Measurements from ENCODE around the gene ACTN2.

The ACTN2 gene

DNA sequence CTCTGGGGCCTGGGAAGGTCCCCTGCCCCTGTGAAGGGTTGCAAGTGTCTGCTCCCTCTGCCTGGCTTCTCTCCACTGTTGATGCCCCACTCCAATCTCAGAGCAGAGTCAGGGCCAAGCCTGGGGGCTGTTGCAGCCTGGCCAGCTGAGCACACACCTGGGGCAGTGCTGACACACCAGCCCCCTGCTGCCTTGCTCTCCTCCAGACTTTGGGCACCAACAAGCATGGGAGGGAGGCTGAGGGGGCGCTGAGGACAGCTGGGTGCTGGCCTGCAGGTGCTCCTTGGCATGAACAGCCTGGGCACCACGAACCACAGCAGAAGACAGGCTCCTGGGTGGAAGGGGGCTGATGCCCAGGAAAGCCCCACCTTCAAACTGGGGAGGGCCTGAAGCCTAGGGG is 99.2 kb downstream of the ACTN2 start:
- DNase-seq: no peak

DNA sequence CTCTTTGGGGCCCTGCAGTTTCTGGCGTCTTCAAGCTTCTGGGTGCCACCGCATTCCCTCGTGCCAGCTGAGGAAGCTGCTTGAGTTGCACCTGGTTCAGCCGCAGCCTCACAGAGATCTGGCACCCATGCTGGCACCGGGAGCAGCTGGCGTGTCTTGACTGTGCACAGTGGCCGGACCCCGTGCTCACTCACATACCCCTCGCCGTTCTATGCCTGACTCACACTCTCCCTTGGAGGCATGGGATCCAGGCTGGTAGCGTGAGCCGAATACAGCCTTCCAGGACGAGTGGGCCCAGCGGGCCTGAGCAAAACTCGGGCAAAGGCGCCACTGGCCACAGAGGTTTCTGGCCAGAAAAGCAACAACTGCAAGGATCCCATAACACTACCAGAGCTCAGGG is 100.2 kb downstream of the ACTN2 start:
- DNase-seq: no peak

DNA sequence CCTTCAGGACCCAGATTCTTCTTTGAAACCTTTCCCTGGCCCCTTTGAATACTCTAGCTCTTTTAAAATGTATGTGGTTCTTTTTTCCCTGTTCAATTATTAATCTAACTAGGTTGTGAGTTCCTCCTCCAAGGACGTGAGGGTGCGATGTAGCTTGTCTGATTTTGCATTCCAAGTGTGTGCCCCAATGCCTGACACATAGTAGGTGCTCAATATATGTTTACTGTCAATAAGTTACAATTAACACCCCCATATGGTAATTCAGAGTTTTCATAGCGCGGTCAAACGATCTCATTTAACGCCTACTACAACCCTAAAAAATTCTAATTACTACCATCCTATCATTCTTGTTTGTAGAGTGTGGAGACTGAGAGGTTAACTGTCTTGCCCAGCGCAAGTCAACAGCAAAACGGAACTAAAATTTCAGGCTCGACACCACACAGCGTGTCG is 108.3 kb downstream of the ACTN2 start:
- no peak for DNase-seq

DNA sequence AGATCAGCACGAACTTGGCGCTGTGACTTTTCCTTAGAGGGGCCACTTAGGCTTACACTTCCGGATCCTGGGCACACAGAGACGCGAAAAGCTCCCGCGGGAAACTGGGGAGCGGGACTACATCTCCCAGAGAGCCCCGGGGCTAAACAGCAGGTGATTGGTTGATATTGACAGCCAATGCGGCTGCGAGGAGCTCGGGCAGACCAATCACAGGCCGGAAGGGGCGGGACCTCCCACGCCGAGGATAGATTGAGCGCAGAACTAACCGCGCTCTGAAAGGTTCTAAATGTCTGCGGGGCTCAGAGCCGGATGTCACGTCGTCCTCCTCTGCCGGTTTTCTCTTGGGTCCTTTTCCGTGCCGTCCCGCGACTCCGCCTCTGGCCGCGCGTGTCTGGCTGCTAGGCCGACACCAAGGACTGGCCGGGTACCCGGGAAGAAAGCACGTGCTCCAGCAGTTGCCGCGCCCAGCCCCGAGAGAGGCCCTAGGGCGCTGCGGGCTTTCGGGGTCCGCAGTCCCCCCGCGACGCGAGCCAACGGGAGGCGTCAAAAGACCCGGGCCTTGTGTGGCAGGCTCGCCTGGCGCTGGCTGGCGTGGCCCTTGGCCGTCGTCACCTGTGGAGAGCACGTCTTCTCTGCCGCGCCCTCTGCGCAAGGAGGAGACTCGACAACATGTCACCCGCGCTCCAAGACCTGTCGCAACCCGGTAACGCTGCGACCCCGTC is 108.9 kb downstream of the ACTN2 start, which contains the start of gene MTR:
Gene MTR (plus strand): TSS at position 258 of the 722 bp plus-strand sequence. CDS start 412 bp downstream, at position 670.
- peak; percentile 98 for DNase-seq

DNA sequence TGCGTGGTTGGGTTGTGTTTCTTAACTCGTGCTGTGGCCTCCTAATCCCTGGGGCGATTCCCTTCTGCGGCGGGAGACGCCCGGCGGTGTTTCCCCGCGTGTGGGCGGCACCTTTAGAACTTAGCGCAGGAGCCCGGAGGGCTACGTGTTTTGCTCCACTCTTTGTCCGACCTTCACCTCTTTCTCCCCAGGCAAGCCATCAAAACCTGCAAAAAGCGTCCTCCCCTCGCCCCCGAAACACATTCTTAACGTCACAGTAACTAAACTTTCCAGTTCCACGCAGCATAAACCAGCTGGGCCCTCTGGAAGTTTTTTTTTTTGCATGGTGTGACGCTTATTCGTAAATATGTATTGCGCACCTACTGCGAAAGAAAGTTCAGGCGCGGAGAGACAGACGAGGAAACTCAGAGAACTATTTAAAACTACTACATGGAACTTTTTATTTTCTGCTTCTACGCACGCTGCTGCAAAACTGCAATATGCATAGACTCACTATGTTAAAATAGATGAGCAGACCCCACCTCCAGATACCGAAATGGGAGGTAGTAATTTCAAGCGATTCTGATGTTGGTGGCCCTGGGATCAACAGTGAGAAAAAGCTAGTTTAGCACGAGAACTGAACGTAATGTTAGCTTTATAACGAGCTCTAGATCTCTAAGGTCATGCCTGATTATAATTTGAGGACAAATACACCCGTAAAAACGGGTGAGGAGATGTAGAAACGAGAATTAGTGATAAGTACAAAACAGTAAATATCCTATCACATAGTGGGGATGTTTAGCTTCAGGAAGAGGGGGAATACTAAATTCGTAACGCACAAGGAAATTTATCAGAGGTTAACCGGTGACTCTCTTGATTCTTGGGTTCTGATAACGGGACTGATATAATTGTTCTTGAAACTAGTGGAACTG is 109.7 kb downstream of the ACTN2 start:
- DNase-seq: no peak

DNA sequence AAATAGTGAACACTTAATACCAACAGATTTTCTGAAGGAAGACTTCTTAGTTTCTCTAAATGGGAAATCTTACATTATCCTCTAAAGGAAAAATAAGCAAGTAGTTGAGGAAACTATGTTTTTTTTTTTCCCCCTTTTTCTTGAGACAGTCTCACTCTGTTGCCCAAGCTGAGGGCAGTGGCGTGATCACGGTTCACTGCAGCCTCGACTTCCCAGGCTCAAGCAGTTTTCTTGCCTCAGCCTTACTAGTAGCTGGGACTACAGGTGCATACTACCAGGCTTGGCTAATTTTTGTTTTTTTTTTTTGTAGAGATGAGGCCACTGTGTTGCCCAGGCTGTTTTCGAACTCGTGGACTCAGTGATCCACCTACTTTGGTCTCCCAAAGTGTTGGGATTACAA is 112.7 kb downstream of the ACTN2 start:
- DNase-seq: no peak

DNA sequence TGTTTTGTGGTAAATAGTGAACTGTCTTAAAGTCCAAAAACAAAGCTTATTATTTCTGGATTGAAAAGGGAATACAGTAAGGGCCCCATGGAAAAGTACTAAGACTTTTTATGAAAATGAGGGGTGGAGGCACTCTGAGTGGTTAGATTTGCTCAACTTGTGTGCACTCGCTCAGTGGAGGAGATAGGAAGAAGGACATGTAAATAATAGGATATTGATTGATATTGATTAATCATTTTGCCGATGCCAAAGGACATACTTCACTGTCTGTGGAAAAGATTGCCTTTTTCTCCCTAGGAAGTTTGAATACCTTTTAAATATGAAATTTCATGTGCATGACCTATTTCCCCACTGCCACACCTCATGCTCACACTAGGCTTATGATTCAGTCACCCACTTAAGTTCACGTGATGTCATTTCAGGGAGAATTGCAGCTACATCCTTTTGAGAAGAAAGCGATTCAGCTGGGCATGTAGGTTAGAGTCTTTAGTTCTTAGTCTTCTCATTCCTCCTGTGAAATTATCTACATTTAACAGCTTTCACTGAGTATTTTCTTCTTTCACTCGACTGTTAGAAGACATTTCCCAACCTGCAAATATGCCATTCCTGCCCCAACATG is 113.8 kb downstream of the ACTN2 start:
- DNase-seq: no peak

DNA sequence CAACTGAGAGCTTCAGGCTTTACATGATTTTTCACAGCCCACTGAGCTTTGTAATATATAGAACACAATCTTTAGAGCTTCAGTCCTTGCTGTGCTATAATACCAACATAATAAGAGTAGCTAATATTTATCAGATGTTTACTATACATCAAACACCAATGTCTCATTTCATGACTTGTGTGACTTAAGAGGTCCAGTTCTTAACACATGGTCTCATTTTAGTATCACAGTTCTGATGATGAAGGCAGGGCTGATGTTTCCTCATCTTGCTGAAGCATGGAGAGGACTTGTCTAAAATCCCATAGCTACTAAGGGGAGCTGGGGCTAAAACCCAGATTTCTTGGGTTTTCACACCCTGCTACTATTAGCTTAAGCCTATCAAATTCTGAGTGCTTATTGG is 114.3 kb downstream of the ACTN2 start:
- DNase-seq: no peak

DNA sequence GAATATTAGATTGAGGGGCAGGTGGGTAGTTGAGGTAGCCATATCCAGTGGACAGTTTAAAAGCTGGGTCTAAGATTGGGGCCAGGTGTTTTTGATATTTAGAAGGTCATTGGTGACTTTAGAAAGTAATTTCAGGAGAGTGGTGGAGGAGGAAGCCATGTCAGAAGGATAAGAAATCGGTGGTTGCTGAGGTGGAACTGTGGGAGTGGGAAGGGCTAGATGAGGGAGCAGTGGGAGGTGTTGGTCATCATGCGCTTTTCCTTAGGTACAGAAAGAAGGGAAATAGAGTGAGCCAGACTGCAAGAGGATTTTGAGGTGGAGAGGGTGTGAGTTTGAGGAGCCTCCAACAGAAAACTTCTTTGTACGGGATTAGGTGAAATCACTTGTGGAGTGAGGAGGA is 116.0 kb downstream of the ACTN2 start:
- no peak for DNase-seq

DNA sequence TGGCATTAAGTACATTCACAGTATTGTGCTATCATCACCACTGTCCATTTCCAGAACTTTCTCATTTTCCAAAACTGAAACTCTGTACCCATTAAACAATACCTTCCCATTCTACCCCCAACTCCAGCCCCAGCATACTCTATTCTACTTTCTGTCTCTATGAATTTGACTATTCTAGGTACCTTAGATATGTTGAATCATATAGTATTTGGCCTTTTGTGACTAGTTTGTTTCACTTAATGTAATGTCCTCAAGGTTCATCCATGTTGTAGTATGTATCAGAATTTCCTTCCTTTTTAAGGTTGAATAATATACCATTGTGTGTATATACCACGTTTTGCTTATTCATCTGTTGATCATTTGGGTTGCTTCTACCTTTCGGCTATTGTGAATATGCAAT is 120.3 kb downstream of the ACTN2 start:
- DNase-seq: no peak

DNA sequence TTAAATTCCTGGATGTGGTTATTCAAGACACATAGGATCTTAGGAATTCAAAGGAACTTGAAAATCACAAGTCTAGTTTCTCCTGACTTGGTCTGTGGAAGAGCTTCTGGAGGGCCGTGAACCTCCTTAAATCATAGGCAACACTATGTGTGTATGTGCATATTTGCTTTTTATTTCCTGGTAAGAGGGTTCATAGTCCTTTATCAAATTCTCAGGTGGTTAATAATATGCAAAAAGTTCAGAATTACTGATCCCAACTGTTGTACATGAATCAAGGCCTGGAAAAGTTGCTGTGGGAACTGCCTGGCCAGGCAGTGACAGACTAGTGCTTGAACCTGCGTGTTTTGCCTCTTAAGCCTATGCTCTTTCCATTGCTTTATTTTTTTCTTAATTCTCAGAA is 121.7 kb downstream of the ACTN2 start:
- DNase-seq: no peak

DNA sequence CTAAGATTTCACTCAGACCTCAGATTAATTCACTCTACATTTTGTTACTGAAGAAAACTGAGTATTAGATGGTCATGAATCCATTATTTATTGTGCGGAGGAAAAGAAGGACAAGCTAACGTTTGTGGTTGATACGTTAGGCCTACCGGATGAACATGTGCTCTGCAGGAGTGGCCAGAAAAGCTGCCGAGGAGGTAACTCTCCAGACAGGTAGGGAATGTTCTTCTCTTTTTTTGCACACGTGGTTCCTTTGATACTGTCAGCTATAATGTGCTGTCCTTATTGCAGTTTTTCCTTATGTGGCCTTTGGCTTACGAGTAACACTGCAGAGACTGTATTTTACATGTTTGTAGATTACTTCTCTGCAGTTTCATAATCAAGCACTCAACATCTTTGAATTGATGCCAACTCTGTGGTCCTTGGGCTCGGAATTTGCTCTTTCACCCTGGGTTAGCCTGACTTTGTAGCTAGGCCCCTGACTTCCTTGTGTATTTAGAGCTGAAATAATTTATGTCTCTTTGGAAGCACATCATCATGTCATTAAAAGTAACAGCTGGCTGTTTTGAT is 122.3 kb downstream of the ACTN2 start:
- no peak for DNase-seq

DNA sequence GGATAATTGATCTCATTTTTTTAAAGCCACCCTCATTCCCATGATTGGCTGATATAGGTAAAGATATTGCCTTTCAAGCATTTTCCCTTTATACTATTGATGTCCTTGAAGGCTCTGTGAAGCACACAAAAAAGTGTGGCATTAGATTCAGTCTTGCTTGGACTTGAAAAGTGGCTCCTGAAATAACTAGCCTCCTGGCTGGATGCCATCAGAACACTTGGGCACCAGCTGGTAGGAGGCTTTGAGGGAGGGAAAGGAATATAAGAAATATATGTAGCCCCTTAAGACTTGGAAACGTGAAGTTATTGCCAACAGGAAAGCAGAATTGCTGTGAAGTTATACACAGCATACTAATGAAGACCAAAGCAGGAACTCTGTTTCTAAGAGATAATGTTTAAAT is 122.8 kb downstream of the ACTN2 start:
- DNase-seq: no peak

DNA sequence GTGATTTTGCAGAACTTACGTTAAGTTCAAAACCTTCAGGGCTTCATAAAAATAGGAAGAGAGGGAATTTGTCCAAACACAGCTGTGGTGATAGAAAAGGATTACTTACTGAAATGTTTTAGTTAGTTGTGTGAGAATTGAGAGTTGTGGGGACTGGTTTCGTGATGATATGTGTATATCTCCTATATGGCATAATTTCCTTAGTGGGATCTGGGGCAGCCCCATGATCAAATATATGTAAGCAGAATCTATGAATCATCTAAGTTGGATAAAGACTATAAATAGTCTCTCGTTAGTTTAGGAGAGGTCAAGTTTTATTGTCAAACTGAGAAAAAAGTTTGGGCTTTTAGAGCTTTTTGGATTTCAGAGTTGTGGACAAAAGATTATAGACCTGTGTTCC is 123.7 kb downstream of the ACTN2 start:
- DNase-seq: no peak

DNA sequence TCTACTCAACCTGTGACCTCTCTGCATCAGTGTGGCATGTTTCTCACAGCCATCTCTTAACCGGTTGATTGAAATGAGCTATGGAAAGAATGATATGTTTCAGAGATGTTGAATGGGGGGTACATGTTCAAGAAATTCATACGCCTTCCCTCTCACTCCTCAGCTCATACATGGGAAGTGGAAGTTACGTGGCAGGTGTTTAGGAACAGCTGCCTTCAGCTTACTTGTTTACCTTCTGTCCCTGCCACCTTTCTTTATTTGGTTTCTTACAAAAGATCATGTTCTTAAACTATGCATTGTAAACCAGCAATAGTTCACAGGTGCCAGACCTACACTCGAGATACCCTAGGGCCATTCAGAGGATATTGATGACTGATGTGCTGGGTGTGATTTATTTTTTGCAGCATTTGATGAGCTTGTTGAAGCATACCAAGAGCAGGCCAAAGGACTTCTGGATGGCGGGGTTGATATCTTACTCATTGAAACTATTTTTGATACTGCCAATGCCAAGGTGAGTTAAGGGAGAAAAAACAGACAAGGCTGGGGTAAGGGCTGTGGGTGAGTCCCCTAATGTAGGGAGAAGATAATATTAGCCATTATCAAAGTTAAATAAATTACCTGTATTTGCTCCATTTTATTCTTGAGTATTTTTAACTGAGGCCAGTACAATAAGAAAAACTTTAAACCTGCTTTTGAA is 126.2 kb downstream of the ACTN2 start:
- no peak for DNase-seq

All from NCI-H2081 treated with DMSO at 0.1 percent for 48 hours (cell line).